K562 (cell line): Measurements from ENCODE around the gene IGSF9. TPM values are rescaled to one million over a fixed set of nuclear protein-coding genes. Genes with fewer than 3 reads are reported as not detected.

Source experiments
- ATAC-seq: fragments of 200-7000 bp; cut with Tn5 transposase; 3 replicates; pipeline ENCODE4 v1.9.1; 2020; ENCODE audit warnings: moderate library complexity
- BruUV-seq: library from RNA; stranded (reverse); fragments of 400-500 nt; replicated peaks from 2 replicates; lab custom pipeline; 2021; lab: Mats Ljungman, UMichigan
- CTCF ChIA-PET: fragments of 300-600 bp; formaldehyde crosslinking; extraction: SDS; loops from one replicate; lab custom pipeline; 2021; ENCODE audit warnings: low intra/inter-chr PET ratio; lab: Yijun Ruan, JAX
- POLR2A ChIA-PET: fragments of 300-600, 350-650 bp; sonication (Branson Sonifier 250); formaldehyde crosslinking; extraction: SDS; loops from one replicate; lab custom pipeline; 2021; ENCODE audit warnings: antibody characterized with exemption, inconsistent platforms; lab: Yijun Ruan, JAX
- DNase-seq, 4 experiments: peaks; one replicate each; pipeline versions ENCODE4 v3.0.0 to v3.0.0-alpha.2; 2011 to 2018; ENCODE audit warnings: low spot score in 3 of 4, mixed read lengths in 3 of 4; ENCODE audit errors: extremely low read depth in 1 of 4
- FAIRE-seq: peaks from 2 replicates; lab custom pipeline; 2011; peaks lifted over from hg19 to GRCh38; lab: Jason Lieb, UNC
- H2AFZ ChIP-seq: 2 replicates; pipeline ENCODE4 v1.6.0; 2011; ENCODE audit warnings: low read depth, low read length, control low read depth, inconsistent platforms
- H3K27ac ChIP-seq: fragments of 200-600 bp; 3 replicates; pipeline ENCODE4 v1.8.0; 2011; ENCODE audit warnings: low read depth, mild to moderate bottlenecking, control low read depth, inconsistent platforms, low read length, moderate library complexity, mixed read lengths; ENCODE audit errors: extremely low read depth
- H3K27me3 ChIP-seq, 2 experiments: fragments of 300-600 bp in 1 of 2; 2 replicates in 1 of 2; 3 replicates in 1 of 2; pipeline versions ENCODE4 v1.6.0 to v1.8.0; 2011; ENCODE audit warnings: inconsistent platforms in 2 of 2, low read length in 2 of 2, mild to moderate bottlenecking in 1 of 2, mixed read lengths in 1 of 2, moderate library complexity in 1 of 2; ENCODE audit not compliant: control insufficient read depth in 2 of 2, insufficient read depth in 2 of 2
- H3K36me3 ChIP-seq: fragments of 300-600 bp; 3 replicates; pipeline ENCODE4 v1.8.0; 2011; ENCODE audit warnings: mild to moderate bottlenecking, low read length, inconsistent platforms; ENCODE audit not compliant: control insufficient read depth, insufficient read depth
- H3K4me1 ChIP-seq, 2 experiments: fragments of 200-600 bp in 1 of 2; replicated peaks in 1 of 2; 2 replicates in 1 of 2; 3 replicates in 1 of 2; pipeline versions ENCODE4 v1.5.1 to v1.8.0; 2011; ENCODE audit warnings: inconsistent platforms in 2 of 2, low read length in 2 of 2, mild to moderate bottlenecking in 1 of 2, mixed read lengths in 1 of 2, moderate library complexity in 1 of 2; ENCODE audit not compliant: control insufficient read depth in 2 of 2, insufficient read depth in 2 of 2
- H3K4me2 ChIP-seq: 2 replicates; pipeline ENCODE4 v1.6.1; 2011; ENCODE audit warnings: low read length, control low read depth, inconsistent platforms, mixed read lengths; ENCODE audit not compliant: insufficient read depth
- H3K4me3 ChIP-seq: fragments of 200-600 bp; sonication (generic), shearing (Covaris generic); 2 replicates; pipeline ENCODE4 v1.5.1; 2016; ENCODE audit warnings: control low read depth, inconsistent platforms
- H3K79me2 ChIP-seq: fragments of 200-600 bp; 3 replicates; pipeline ENCODE4 v1.8.0; 2011; ENCODE audit warnings: low read length, inconsistent platforms; ENCODE audit not compliant: control insufficient read depth, insufficient read depth
- H3K9ac ChIP-seq, 2 experiments: 2 replicates each; pipeline versions ENCODE4 v1.6.0 to v1.6.1; 2011; ENCODE audit warnings: low read depth in 2 of 2, low read length in 2 of 2, control low read depth in 1 of 2, inconsistent platforms in 1 of 2, mild to moderate bottlenecking in 1 of 2, mixed read lengths in 1 of 2; ENCODE audit not compliant: insufficient read depth in 1 of 2
- H3K9me1 ChIP-seq: one replicate; pipeline ENCODE4 v1.6.0; 2011; ENCODE audit warnings: inconsistent platforms, mild to moderate bottlenecking, low read length, moderate library complexity; ENCODE audit not compliant: control insufficient read depth, insufficient read depth
- H3K9me3 ChIP-seq: replicated peaks from 2 replicates; pipeline ENCODE4 v1.5.1; 2011; ENCODE audit warnings: low read depth, low read length, inconsistent platforms; ENCODE audit not compliant: control insufficient read depth, insufficient read depth
- H4K20me1 ChIP-seq: replicated peaks from 2 replicates; pipeline ENCODE4 v1.6.1; 2011; ENCODE audit warnings: low read length, inconsistent platforms, mixed read lengths; ENCODE audit not compliant: control insufficient read depth, insufficient read depth
- ATF7 ChIP-seq: fragments of 450-650 bp; IDR thresholded peaks from 2 replicates; pipeline ENCODE4 v1.7.1; 2014; ENCODE audit warnings: mild to moderate bottlenecking, moderate library complexity
- CBX5 ChIP-seq: IDR thresholded peaks from 2 replicates; pipeline ENCODE4 v1.6.1; 2014; ENCODE audit warnings: low read depth, borderline replicate concordance
- ETV1 ChIP-seq: fragments of 450-650 bp; conservative IDR thresholded peaks from 2 replicates; pipeline ENCODE4 v1.6.1; 2016; ENCODE audit warnings: missing genetic modification characterization, control low read depth, low read depth, missing compliant biosample characterization
- IRF2 ChIP-seq: sonication (generic); formaldehyde crosslinking; IDR thresholded peaks from 2 replicates; pipeline ENCODE4 v1.8.1; 2022; ENCODE audit warnings: mild to moderate bottlenecking, missing genetic modification reagents
- KHSRP ChIP-seq: fragments of 450-650 bp; IDR thresholded peaks from 2 replicates; pipeline ENCODE4 v1.6.1; 2017
- MLX ChIP-seq, 2 experiments: fragments of 450-650 bp in 1 of 2; sonication (generic) in 1 of 2; formaldehyde crosslinking; conservative IDR thresholded peaks; 2 replicates each; pipeline versions ENCODE4 v1.4.0 to v1.8.1; 2020 to 2022; ENCODE audit warnings: mild to moderate bottlenecking in 1 of 2, missing genetic modification reagents in 1 of 2
- NCOA1 ChIP-seq: fragments of 450-650 bp; IDR thresholded peaks from 2 replicates; pipeline ENCODE4 v1.6.1; 2016; ENCODE audit warnings: low read depth
- POLR2AphosphoS5 ChIP-seq: IDR thresholded peaks from 2 replicates; pipeline ENCODE4 v1.6.1; 2011; ENCODE audit warnings: mild to moderate bottlenecking, low read depth, low read length, moderate library complexity; ENCODE audit not compliant: control insufficient read depth, insufficient read depth
- POLR2H ChIP-seq: IDR thresholded peaks from 2 replicates; pipeline ENCODE4 v1.6.1; 2016; ENCODE audit warnings: missing genetic modification characterization, low read depth, mild to moderate bottlenecking, control low read depth, missing compliant biosample characterization, moderate library complexity
- POLR3A ChIP-seq: IDR thresholded peaks from 2 replicates; pipeline ENCODE4 v1.6.1; 2011; ENCODE audit warnings: borderline replicate concordance, mild to moderate bottlenecking, moderate library complexity; ENCODE audit not compliant: insufficient read length, insufficient read depth; ENCODE audit errors: extremely low read depth
- RREB1 ChIP-seq: fragments of 250-450 bp; sonication (Bioruptor Pico); IDR thresholded peaks from 2 replicates; pipeline ENCODE4 v1.4.0; 2020
- TAF7 ChIP-seq: fragments of 450-650 bp; IDR thresholded peaks from 2 replicates; pipeline ENCODE4 v1.6.1; 2016; ENCODE audit warnings: missing genetic modification characterization, missing compliant biosample characterization
- TEAD2 ChIP-seq: fragments of 450-650 bp; IDR thresholded peaks from 2 replicates; pipeline ENCODE4 v1.6.1; 2016; ENCODE audit warnings: missing genetic modification characterization, control low read depth, missing compliant biosample characterization
- ZBTB7A ChIP-seq: IDR thresholded peaks from 2 replicates; pipeline ENCODE4 v1.6.1; 2011; ENCODE audit warnings: low read depth, mild to moderate bottlenecking, low read length, moderate library complexity, borderline replicate concordance; ENCODE audit not compliant: control insufficient read depth
- ZNF274 ChIP-seq: IDR thresholded peaks from 2 replicates; pipeline ENCODE4 v1.6.1; 2011; ENCODE audit warnings: low read depth, mild to moderate bottlenecking, low read length, moderate library complexity, borderline replicate concordance
- ZNF316 ChIP-seq: fragments of 450-650 bp; IDR thresholded peaks from 2 replicates; pipeline ENCODE4 v1.6.1; 2016
- ZNF384 ChIP-seq: IDR thresholded peaks from 2 replicates; pipeline ENCODE4 v1.6.1; 2012; ENCODE audit warnings: low read depth, low read length, improper control_type of control experiment
- WGBS: fragments of 100-300 bp; shearing (Covaris generic); methylation state at CpG from one replicate; pipeline ENCODE4 v1.1.6; 2016; ENCODE audit warnings: low coverage, mixed read lengths; ENCODE audit not compliant: insufficient coverage; ENCODE audit errors: missing lambda C conversion rate; 5-methylcytosine and 5-hydroxymethylcytosine counted together
- in situ Hi-C: fragments of 300-500 bp; cut with MboI; formaldehyde crosslinking; loops from 4 replicates; pipeline ENCODE4 v1.15.0; 2018; ENCODE audit warnings: inconsistent platforms, mixed read lengths
- intact Hi-C: fragments of 100-400 bp; cut with micrococcal nuclease; formaldehyde crosslinking; loops from 2 replicates; pipeline ENCODE4 v1.14.2; 2022
- polyA plus RNA-seq, 8 experiments: library from polyadenylated mRNA; depleted of rRNA in 4 of 8; stranded (reverse) in 5 of 8; unstranded in 3 of 8; fragments of >200 nt; fragmentation: Nextera tagmentation in 2 of 8; fragmentation: Illumina TruSeq in 1 of 8; extraction: Ambion mirVana in 2 of 8; extraction: Trizol in 1 of 8; gene quantifications; 2 replicates each; pipeline versions ENCODE4 v1.2.1 to v1.2.3, GENCODE V29; 2011 to 2014; ENCODE audit warnings: inconsistent platforms in 1 of 8, missing spikeins in 1 of 8
- total RNA-seq, 7 experiments: library from RNA; depleted of rRNA in 6 of 7; stranded (reverse); fragments of >200 nt in 6 of 7; fragmentation: Illumina TruSeq in 2 of 7; extraction: Trizol in 2 of 7; gene quantifications; 2 replicates each; pipeline versions ENCODE4 v1.2.1 to v1.2.3, GENCODE V29; 2011 to 2021; ENCODE audit warnings: low replicate concordance in 1 of 7

The IGSF9 gene
- total and polyA plus RNA-seq, 9 of the 15 experiments (the other 6 are each of a cell fraction or from before 2014, with no cell fraction given) = 0.03 to 0.29 (median 0.07) TPM; not detected in 1

- no peaks in the 10 kb centered on the region for H3K36me3 ChIP-seq
- H4K20me1 ChIP-seq = no peaks in the 10 kb centered on the region
- BruUV-seq = no TSS peak
- H3K27ac ChIP-seq = no peak overlapping the region
- H3K27me3 ChIP-seq = no peaks in the 10 kb centered on the region
- no peak for ATAC-seq
- no peak overlapping the region for H3K9ac ChIP-seq
- FAIRE-seq = no peak
- no peaks in the 10 kb centered on the region for H3K79me2 ChIP-seq
- WGBS = 48% methylated on average over 3 of the region's 3 CpGs
- POLR2A ChIA-PET = no interaction called here
- intact Hi-C loops (no loop called here), in situ Hi-C loops (no loop called here)
- H2AFZ ChIP-seq = no peak overlapping the region
- CTCF ChIA-PET = no interaction called here
- no peak overlapping the region for H3K4me3 ChIP-seq
- DNase-seq = no peak
- H3K4me2 ChIP-seq = no peak overlapping the region
- TF ChIP-seq POLR2AphosphoS5 (no peak), POLR2H (no peak), CBX5 (no peak), ATF7 (no peak), MLX (CRISPR knock-in tag; conservative IDR thresholded peaks at IDR 0.05) (no peak), ETV1 (tag) (no peak), ZBTB7A (no peak), RREB1 (CRISPR knock-in tag) (no peak), ZNF316 (no peak), POLR3A (no peak), ZNF384 (no peak), TEAD2 (tag) (no peak), NCOA1 (no peak), ZNF274 (no peak), TAF7 (no peak), IRF2 (CRISPR knock-in tag) (no peak), KHSRP (no peak)
- H3K4me1 ChIP-seq = peaks cover 18 to 30% of the 10 kb centered on the region in 2 experiments
- H3K9me3 ChIP-seq = no peaks in the 10 kb centered on the region
- H3K9me1 ChIP-seq = no peaks in the 10 kb centered on the region
Measured at GRCh38 chr1:159898527-159898926, 46.9 kb downstream of the IGSF9 start.
